Brain pericyte (primary cell): ENCODE results near the gene SMAD4.
"Not testable (repeated sequence)": the region's sequence is repeated elsewhere in the genome, so short reads cannot be mapped to it uniquely, and the experiment has no call there.

Source experiments
- DNase-seq: peaks from one replicate; pipeline ENCODE4 v3.0.0-alpha.2; 2012; ENCODE audit warnings: low read depth, low spot score

Gene SMAD4

DNA sequence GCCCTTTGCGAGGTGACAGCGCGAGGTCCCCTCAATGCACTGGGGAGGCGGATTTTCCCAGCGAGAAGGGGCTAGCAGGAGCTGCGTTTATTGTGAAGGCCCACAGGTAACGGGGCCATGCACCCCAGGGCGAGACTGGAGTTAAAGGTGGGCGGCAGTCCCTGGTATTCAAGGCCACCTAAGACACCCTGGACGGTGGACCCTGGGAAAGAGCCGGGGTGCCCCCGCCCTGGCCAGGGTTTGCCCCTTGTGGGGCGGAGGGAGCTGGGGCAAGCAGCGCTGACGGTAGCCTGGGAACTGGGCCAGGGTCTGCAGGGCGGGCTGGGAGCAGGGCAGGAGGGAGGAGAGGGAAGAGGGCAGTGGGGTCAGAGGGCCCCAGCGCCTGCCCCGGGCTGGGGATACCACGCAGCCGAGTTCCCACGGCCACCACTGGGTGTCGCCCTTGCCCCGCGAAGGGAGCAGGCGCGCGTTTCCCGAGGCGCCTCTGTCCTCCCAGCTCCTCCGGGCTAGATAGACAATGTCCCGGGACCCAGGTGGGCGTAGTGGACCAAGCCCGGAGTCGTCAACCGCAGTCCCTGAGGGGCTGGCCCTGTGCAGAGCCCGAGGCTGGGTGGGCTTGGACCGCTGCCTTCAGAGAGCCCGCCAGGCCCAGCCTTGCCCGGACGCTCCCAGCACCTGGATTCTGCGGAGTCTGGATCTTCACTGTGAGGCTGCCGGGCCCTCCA, 80.2 kb downstream of the SMAD4 start:
- DNase-seq: no peak

GRCh38 chr18:51111633-51112355, 81.8 kb downstream of the SMAD4 start:
- DNase-seq: not testable (repeated sequence)

DNA sequence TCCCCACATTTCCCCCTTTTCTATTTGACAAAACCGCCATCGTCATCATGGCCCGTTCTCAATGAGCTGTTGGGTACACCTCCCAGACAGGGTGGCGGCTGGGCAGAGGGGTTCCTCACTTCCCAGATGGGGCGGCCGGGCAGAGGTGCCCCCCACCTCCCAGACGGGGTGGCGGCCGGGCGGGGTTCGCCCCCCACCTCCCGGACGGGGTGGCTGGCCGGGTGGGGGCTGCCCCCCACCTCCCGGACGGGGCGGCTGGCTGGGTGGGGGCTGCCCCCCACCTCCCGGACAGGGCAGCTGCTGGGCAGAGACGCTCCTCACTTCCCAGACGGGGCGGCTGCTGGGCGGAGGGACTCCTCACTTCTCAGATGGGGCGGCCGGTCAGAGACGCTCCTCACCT, 87.0 kb downstream of the SMAD4 start:
- DNase-seq: not testable (repeated sequence)

- not testable (repeated sequence) for DNase-seq
Observed at GRCh38 chr18:51119561-51119960, 89.5 kb downstream of the SMAD4 start.

DNA sequence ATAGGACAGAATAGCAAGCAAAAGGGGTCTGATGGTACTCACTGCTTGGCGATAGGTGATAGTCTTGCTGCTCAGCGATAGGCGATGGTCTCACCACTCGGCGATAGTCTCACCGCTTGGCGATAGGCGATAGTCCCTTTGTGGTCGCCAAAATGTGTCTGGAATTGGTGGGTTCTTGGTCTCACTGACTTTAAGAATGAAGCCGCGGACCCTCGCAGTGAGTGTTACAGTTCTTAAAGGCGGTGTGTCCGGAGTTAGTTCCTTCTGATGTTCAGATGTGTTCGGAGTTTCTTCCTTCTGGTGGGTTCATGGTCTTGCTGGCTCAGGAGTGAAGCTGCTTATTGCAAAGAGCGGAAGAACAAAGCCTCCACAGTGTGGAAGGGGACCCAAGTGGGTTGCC, 90.0 kb downstream of the SMAD4 start:
- DNase-seq: not testable (repeated sequence)

DNA sequence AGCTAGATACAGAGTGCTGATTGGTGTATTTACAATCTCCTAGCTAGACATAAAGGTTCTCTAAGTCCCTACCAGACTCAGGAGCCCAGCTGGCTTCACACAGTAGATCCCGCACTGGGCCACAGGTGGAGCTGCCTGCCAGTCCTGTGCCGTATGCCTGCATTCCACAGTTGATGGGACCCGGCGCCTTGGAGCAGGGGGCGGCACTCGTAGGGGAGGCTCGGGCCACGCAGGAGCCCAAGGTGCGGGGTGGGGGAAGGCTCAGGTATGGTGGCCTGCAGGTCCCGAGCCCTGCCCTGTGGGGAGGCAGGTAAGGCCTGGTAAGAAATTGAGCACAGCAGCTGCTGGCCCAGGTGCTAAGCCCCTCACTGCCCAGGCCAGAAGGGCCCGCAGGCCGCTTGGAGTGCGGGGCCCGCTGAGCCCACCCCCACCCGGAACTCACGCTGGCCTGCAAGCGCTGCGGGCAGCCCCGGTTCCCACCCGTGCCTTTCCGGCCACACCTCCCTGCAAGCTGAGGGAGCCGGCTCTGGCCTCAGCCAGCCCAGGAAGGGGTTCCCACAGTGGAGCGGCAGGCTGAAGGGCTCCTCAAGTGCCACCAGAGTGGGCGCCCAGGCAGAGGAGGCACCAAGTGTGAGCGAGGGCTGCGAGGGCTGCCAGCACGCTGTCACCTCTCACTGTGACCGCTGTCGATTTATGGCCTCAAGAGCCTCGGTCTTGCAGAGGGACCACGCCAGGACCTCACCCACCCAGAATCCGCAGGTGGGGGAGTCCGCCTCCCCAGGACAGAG, 91.0 kb downstream of the SMAD4 start:
- DNase-seq: no peak

DNA sequence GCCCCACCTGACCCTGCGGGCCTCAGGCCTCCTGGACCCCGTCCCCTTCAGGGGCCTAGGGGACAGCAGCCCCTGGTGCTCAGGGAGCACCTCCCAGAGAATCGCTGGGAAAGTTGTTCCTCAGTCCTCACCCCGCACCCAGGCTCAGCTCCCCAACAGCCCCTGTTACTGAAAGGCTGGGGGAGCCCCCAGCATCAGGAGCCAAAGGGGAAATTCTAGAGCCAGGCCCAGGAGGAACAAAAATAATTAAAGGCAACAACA, 91.5 kb downstream of the SMAD4 start:
- DNase-seq: no peak

DNA sequence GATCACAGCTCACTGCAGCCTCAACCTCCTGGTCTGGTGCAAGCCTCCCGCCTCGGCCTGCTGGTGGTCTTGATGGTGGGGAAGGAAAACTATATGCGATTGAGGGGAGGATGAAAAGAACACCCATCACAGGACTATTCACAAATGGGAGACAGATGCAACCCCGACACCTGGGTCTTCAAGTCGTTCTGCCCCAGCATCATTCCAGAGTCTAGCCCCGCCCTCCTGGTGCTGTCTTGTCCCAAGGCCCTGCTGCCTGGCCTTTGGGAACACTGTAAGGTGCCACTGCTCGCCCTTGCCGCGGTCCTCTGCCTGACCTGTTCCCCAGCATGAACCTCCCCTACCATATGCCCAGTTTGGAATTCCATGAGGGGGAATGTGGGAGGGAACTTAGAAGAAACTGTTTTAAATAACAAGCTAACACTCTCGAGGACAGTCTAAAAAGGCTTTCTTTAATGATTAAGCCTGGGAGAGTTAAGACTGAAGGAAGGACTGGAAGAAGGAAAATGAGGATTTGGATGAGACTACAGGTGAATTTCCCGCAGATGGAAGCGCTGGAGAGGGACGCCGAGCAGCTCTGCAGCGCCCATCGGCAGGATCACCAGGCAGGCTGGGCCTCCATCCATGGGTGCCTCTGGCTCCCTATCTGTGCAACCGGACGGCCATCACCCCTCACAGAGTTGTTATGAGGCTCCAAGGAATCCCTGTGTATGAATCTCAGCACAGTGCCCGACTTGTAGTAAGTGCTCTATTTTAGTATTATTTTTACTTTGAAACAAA, 92.4 kb downstream of the SMAD4 start:
- DNase-seq: no peak

DNA sequence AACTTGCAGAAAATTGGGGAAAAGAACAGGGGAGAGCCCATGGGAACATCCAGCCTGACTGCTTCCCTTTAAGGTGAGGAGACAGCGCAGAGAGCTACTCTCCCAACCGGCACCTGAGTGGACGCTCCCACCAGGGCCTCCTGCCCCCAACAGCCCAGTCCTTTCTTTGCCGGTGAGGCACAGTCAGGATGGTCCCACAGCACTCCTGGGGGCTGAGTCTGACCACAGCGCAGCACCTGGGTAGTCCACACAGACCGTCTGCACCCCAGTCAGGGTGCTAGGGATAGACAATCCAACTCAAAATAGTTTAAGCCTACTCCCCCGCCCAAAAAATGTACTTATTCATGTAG, 93.0 kb downstream of the SMAD4 start:
- DNase-seq: no peak

DNA sequence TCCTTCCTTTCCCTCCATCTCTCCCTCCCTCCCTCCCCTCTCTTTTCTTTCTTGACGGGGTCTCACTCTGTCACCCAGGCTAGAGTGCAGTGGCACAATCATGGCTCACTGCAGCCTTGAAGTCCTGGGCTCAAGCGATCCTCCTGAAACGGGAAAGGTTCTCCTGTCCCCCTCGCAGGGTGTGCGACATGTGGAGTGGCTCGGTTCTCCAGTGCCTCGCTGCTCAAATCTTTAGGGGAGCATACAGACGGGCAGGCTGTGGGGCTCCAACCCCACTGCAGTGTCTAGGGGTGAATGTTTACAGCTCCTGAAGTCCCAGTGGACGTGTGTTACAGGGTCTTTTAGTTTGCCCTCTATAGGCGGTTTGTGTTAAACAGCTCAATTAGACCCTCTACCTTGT, 93.5 kb downstream of the SMAD4 start:
- no peak for DNase-seq

DNA sequence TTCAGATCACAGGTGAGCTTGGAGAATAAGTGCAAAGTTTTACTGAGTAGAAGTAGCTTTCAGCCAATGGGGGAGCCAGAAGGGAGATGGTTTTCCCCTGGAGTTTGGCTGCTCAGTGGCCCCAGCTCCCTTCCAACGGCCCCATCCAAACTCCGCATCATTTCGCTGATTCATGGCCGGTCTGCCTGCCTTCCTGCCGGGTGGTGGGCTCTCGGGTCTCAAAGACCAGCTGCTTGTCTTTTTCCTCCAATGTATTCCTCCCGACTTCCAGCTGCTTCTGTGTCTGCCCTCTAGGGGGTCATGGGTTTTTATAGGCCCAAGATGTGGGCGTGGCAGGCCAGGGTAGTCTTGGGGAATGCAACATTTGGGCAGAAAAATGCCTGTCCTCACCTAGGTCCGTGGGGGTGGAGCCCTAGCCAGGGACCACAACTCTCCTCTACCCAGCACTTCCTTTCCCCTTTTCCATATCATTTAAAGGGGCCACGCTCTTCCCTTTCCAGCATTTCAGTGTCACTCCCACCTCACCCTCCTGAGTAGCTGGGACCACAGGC, 94.0 kb downstream of the SMAD4 start:
- no peak for DNase-seq

DNA sequence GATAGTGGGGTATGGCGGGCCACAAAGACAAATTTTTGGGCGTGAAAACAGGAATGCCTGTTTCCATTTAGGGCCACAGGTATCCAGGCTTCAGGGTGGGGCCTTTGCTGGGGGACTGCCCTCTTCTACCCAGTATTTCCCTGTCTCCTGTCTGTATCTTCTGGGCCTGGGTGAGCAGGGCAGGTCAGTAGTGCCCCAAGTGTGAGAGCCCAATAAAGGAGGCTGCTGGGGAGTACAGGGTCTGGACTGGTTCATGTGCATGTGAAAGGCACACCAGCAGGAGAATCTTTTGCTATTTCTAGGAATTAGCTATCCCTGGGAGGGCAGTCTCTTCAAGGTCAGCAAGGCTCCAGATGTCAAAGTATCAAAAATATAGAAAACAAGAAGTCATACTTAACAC, 96.0 kb downstream of the SMAD4 start:
- no peak for DNase-seq

GRCh38 chr18:51127664-51128063, 97.7 kb downstream of the SMAD4 start:
- no peak for DNase-seq

DNA sequence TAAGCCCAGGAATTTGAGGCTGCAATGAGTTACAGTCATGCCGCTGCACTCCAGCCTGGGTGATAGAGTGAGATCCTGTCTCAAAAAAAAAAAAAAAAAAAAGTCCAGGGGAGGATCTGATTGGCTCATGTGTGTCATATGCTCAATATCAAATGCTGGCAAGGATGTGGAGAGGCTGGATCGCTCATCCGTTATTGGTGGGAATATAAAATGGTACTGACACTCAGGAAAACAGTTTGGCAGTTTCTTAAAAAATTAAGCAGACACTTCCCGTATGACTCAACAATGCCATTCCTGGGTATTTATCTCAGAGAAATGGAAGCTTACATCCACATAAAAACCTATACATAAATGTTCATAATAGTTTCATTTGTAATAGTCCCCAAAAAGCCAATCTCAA, 98.5 kb downstream of the SMAD4 start:
- no peak for DNase-seq

GRCh38 chr18:51132256-51132935, 102.4 kb downstream of the SMAD4 start:
- DNase-seq: no peak

DNA sequence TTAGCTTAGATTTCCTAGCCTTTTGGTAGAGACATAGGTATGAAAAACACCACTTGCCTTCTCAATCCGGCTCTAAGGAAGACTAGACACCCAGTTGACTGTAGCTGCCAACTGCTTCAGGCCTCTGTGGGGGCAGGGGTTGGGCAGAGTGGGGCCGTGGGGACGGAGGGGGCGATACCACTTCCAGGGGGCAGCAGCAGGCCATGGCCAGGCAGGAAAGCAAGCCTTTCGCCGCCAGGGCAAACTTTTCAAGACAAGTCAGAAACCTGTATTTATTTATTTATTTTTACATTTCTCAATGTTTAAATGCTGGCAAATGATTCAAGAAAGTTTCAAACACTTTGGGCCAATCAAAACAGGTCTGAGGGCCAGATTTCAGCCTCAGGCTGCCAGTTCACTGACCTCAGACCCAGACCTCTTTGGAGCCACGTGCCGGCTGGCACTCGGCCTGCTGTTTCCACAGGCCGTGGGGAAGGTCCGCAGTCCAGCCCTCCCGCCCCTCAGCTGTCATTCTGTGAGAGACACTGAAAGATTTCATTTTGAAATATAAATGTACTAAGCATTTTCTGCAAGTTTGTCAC, 103.7 kb downstream of the SMAD4 start:
- no peak for DNase-seq
